HG02885 (cell line): Measurements from ENCODE around the gene SST.
A peak's percentile ranks its signal among the peaks of the same experiment; 100 is the strongest.

Experiments
- ATAC-seq: cut with Tn5 transposase; IDR thresholded peaks from one replicate; pipeline ENCODE4 v1.9.1; 2021; ENCODE audit warnings: mild to moderate bottlenecking; ENCODE audit not compliant: unreplicated experiment, poor library complexity

The SST gene

DNA sequence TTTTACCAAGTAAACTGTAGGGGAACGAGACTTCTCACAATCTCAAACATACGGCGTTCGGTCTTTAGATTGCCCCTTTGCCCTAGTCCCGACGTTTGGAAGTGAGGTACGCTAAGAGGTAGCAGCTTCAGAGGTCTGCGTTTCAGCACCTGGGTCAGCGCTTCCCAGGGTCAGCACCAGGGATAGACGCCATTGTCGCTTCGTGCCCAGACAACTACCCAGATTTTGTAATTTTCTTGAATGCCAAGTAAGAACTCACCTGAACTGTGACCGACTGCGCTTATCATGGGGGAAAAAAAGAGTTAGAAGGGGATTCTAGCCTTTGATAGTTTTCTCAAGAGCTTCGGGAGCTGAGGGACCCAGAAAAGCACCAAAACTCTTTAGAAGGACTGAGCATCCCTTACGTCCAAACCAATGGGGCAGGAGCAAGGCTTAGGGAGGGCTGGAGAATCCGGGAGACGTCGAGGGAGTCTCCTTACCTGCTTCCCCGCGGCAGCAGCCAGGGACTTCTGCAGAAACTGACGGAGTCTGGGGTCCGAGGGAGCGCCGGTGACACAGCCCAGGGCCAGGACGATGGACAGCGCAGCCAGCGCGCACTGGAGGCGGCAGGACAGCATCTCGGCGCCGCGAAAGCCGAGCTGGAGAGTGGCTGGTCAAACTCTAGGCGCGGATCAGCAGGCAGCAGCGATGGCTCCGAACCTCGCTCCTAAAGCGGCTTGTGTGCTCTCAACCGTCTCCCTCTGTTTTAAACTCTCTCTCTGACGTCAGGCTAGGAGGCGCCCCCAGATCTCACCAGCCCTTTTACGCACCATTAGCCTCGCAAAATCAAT lies at the start of gene SST:
SST (minus strand) TSS at position 720 of the 830 bp plus-strand sequence; CDS start at position 617, 103 bp downstream.
- no peak for ATAC-seq

GRCh38 chr3:187719628-187720336 lies 49.6 kb upstream of the SST start:
- no peak for ATAC-seq

GRCh38 chr3:187718802-187719201 lies 48.6 kb upstream of the SST start:
- ATAC-seq: no peak

GRCh38 chr3:187717572-187717971 lies 47.4 kb upstream of the SST start:
- ATAC-seq: no peak

GRCh38 chr3:187714404-187714979 lies 44.3 kb upstream of the SST start:
- ATAC-seq: peak; percentile 91

GRCh38 chr3:187713504-187713903 lies 43.3 kb upstream of the SST start:
- no peak for ATAC-seq

DNA sequence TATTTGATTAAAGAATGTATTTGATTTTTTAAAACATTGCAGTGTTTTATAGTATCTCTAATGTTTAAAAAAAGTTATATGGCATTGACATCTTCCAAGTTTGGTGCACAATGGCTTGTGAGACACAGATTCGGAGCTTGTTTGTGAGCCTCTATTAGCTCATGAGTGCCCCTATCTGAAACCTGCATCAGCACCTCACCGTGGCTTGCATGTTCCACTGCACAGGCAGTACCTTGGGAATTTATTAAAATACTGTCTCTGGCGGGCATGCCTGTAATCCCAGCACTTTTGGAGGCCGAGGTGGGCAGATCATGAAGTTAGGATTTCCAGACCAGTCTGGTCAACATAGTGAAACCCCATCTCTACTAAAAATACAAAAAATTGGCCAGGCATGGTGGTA lies 39.0 kb upstream of the SST start:
- ATAC-seq: no peak

DNA sequence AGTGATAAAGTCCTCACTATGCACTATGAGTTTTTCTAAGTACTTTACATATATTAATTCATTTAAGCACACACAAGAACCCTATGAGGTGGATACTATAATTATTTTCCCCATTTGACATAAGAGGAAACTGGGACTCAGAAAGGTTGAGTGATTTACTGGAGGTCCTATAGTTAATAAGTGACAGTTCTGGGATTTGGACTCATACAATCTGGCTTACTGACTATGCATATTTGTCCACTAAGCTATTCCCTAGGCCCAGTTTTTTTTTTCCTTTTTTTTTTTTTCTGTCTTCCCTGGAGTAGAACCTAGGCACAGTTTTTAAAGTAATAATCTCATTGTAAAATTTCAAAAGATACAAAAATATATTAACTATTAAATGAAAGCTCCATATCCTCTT lies 38.5 kb upstream of the SST start:
- no peak for ATAC-seq

DNA sequence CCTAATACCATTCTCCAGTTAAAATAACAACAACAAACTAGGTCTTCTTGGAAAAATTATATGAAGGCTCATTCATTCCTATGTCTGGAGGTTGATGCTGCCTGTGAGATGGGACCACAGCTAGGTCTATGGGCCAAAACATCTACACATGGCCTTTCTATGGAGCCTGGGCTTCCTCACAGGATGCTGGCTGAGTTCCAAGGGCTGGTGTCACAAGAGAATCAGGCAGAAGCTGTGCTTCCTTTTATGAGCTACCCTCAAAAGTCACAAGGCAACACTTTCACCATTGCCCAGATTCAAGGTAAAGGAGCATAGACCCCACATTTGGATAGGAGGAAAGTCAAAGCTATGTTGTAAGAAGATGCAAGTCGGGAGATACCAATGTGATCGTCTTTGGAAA lies 36.8 kb upstream of the SST start:
- ATAC-seq: no peak

GRCh38 chr3:187705164-187705563 lies 35.0 kb upstream of the SST start:
- ATAC-seq: no peak

DNA sequence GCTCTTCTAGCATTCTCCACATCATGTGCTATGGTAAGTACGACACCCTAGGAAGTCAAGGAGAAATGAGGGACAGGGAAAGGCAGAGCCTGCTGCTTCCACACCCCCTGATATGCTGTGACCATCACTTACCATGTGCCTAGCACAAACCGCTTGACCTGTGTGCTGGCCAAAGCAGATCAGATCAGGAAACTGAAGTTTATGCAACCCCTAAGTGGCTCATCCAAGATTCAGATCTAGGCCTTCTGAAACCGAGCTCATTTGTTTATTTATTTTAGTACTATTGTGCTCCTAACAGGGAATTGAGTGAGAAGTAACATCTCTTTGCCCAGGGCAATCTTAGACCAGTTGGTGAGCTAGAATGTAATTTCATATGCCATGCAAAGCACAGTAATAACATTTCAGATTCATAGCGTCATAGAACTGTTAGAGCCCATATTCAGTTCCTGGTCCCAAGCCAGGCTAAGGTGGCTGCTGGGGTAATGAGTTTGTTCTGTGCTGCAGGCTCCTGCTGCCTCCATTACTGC lies 32.4 kb upstream of the SST start, which contains the start of gene RTP2:
RTP2 (minus strand) TSS at position 51 of the 527 bp plus-strand sequence. CDS start 429 bp downstream, outside the sequence.
- no peak for ATAC-seq

- no peak for ATAC-seq
These were observed 30.1 kb upstream of the SST start for GRCh38 chr3:187700249-187700648.

- ATAC-seq: no peak
These were observed 28.6 kb upstream of the SST start for GRCh38 chr3:187698499-187699399.

DNA sequence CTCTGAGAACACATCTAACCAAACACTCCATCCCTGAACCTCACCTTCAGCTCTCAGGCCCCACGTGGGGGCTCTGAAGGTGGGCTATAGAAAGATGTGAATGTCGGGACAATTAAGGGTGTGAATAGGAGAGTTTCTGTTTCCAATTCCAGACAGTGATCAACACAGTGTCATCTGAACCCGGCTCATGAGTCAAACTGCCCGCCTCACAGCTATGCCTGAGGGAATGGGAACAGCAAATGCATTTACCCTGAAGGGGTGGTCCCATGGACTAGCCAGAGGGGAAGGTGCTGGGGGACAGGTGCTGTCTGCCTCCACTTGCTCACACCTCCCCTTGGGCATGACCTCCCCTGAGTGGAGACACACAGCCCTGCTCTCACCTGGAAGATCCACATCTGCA lies 25.8 kb upstream of the SST start:
- ATAC-seq: no peak

DNA sequence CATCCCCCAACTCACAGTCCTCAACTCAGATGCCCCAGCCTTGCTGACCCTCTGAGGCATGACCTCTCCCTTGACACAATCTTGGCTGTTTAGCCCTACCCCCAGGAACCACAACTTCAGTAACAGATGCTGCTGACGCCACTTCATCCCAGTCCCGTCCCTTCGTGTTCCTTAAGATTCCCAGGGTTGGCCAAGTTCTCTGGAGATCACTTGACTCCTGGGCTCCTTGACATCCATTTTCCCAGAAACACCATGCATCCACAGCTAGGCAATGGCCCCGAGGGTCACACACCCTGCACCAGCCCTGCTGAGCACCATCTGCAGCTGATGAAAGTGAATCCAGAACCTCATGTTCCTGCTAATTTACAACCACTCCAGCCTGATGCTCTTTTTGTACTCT lies 25.3 kb upstream of the SST start:
- no peak for ATAC-seq

DNA sequence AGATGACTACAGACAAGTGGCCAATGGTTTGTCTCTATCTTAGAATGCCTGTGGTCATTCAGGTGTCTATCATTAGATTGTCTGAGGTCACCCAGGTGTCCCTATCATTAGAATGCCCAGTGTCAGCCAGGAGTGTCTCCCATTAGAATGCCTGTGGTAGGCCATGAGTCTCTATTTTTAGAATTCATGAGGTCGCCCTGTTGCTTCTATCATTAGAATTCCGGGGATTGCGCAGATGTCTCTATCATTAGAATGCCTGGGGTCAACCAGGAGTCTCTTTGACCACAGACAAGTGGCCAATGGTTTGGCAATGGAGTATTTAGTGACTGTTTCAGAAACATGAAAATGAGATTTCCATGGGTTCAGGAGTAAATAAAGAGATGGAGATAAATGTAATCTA lies 24.6 kb upstream of the SST start:
- ATAC-seq: no peak

DNA sequence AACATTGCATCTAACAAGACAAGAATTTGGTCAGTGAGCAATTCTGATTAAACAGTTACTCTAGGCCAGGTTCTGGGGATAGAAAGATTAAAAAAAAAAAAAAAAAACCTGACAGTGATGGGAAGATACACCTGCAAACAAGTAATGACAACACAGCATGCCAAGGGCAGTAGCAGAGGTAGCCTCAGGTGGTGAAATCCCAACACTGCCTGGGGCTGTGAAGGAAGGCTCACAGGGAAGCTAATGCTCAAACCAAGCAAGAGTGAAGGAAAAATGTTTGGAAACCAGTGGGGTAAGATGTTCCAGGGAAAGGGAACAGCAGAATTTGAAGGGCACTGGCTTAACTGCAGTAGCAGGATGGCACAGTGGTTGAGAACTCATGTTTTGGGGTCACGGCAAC lies 23.2 kb upstream of the SST start:
- no peak for ATAC-seq

- ATAC-seq: no peak
These were observed 19.8 kb upstream of the SST start for GRCh38 chr3:187689984-187690383.

GRCh38 chr3:187686621-187687273 lies 16.6 kb upstream of the SST start:
- no peak for ATAC-seq

DNA sequence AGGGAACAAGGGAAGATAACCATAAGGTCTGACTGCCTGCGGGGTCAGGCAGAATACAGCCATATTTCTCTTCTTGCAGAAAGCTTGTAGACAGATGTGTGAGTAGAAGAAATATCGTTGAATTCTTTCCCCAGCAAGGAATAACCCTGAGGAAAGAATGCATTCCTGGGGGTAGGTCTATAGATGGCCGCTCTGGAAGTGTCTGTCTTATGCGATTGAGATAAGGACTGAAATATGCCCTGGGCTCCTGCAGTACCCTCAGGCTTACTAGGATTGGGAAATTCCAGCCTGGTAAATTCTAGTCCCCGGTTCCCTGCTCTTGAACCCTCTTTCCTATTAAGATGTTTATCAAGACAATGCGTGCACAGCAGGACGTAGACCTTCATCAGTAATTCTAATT lies 15.8 kb upstream of the SST start:
- ATAC-seq: no peak
